ENCODE measurements around the gene SH3D19.
"Not testable (repeated sequence)": the region's sequence is repeated elsewhere in the genome, so short reads cannot be mapped to it uniquely, and the experiment has no call there.

SH3D19 gene

DNA sequence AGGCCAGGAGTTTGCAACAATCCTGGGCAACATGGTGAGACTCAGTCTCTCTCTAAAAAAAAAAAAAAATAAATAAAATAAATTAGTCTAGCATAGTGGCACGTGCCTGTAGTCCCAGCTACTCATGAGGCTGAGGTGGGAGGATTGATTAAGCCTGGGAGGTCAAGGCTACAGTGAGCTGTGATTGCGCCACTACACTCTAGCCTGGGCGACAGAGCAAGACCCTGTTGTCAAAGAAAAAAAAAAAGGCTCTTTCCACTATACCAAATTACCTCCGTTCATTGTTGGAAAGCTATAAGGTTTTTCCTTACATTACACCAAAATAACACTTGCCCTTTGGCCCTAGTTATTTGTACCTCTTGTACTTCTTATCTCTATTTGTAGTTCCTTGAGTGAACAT, 58.3 kb downstream of the SH3D19 start:
- DNase-seq = no peak

GRCh38 chr4:151266497-151266896, 58.9 kb downstream of the SH3D19 start:
- DNase-seq = no peak

DNA sequence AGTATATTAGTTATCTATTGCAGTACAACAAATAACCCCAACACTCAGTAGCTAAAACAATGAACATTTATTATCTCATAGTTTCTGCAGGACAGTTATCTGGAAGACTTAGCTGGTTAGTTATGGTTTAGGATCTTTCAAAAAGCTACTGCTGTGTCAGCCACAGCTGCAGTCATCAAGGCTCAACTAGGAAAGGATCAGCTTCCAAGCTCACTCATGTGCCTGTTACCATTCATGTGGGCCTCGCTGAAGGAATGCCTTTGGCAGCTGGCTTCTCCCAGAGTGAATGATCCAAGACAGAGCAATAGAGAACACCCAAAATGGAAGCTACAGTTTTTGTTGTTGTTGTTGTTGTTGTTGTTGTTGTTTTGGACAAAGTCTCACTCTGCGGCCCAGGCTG, 62.0 kb downstream of the SH3D19 start:
- DNase-seq = no peak

DNA sequence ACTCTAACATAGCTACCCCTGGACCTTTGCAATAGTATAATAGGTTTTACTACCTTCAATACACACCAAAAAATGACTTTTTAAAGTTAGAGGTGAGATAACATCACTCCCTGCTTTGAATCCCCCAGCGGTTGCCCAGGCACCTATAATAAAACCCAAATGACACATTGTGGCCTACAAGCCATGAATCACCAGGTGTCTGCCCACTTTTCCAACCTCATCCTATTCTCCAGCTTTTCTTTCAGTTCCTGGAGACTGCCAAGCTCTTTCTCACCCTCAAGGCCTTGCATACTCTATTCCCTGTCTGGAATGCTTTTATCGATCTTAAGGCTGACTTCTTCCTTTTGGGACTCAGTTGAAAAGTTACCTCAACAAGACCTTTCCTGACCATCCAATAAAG, 64.9 kb downstream of the SH3D19 start:
- no peak for DNase-seq

DNA sequence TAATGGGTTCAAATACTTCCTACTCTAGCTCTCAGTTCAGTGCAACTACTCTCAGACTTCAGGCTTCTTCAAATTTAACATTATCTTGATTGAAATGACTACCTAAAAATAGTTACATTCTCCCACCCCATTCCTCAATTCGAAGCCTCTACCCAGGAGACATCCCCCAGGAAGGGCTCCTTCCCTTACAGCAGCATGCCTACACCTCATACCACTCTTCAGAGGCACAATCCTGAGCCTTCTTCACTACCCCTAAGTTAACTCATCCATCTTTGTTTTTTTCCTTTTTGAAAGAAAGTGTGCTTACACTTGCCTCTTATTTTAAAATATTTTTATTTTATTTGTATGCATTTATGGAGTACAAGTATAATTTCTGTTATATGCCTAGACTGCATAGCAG, 65.7 kb downstream of the SH3D19 start:
- DNase-seq = no peak

- DNase-seq = no peak
These were observed 67.7 kb downstream of the SH3D19 start for GRCh38 chr4:151257704-151258103.

GRCh38 chr4:151256134-151256533, 69.3 kb downstream of the SH3D19 start:
- no peak for DNase-seq

DNA sequence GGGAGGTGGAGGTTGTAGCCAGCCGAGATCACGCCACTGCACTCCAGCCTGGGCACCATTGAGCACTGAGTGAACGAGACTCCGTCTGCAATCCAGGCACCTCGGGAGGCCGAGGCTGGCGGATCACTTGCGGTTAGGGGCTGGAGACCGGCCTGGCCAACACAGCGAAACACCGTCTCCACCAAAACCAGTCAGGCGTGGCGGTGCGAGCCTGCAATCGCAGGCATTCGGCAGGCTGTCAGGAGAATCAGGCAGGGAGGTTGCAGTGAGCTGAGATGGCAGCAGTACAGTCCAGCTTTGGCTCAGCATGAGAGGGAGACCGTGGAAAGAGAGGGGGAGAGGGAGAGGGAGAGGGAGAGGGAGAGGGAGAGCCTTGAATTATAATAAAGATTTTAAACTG, 69.7 kb downstream of the SH3D19 start:
- not testable (repeated sequence) for DNase-seq

GRCh38 chr4:151255226-151255625, 70.2 kb downstream of the SH3D19 start:
- not testable (repeated sequence) for DNase-seq

- no peak for DNase-seq
These were observed 73.7 kb downstream of the SH3D19 start for GRCh38 chr4:151251603-151252304.

DNA sequence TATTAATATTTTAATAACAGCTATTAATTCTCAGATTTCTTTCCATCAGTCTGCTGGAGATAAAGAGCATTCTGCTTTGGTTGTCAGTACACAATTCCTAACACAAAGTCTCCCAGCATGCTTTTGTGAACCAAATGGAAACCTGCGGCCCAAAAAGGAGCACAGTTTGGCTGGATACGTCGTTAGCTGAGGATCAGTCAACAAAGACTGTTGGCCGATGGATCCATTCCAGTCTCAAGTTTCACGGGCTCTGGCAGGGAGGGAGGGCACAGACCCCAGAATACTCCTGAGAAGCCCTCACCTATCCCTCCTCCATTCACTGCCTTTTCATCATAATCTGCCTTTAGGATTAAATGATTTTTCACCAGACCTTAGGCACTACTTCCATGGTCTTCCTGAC, 74.7 kb downstream of the SH3D19 start:
- DNase-seq = no peak

DNA sequence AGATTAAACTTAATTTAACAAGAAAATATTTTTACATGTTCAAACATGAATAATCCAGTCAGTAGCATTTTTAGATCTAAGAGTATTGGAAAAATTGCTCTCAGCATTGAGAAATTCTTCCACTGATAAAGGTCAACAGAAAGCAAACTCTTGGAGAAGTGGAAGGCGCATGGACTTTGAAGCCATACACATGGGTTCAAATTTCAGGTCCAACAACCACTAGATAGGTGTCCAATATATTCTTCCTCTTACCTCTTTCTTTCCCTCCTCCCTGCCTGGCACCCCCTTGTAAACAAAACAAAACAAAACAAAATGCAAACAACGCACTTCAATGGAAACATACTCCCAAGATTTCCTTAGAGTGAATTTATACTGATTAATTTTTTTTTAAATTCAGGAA, 76.9 kb downstream of the SH3D19 start:
- DNase-seq = no peak

DNA sequence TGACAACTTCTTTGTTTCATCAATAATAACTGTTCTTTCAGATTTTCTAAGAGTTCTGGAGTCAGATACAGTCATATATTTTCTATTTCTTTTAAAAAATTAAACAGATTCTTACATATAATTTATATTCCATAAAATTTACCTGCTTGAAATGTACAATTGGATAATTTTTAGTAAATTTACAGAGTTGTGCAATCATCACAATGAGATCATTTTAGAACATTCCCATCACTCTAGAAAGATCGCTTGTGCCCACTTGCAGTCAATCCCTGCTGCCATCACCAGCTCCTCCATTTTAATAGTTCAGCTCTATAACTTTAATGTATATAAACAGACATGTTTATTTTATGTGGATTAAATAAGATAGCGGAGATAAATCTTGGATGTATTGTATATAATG, 78.0 kb downstream of the SH3D19 start:
- DNase-seq = no peak

DNA sequence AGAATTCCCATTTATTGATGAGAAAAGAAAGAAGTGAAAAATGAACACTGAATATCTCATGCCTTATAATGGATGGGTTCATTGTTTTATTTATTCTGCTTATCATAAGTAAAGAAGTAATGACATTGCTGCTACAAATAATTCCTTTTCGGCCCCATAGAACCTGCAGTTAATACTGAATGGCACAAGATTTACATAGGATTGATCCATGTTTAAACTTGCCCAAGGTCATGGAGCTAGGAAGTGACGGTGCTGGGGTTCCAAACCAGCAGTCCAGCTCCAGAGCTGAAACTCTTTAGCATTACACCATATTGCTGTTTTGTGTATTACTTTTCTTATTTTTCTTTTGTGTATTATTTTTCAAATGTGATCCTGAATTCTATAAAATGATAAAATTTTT, 78.7 kb downstream of the SH3D19 start:
- no peak for DNase-seq

DNA sequence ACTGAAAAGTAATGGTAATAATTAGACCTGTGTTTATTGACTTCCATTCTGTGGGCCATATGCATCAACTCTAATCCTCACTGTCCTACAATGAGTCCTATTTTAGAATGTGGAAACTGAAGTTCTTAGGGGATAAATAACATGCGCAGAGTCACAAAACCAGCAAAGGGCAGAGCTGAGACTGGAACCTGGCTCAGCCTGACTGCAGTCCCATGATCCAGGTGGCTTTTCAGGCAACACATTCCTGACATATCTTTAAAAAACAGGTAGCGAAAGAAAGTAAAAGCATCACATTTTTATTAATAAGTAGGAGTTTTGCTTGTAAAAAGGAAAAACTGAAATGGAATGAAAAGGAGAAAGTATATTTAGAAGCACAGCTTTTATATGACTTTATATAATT, 83.1 kb downstream of the SH3D19 start:
- DNase-seq = no peak

DNA sequence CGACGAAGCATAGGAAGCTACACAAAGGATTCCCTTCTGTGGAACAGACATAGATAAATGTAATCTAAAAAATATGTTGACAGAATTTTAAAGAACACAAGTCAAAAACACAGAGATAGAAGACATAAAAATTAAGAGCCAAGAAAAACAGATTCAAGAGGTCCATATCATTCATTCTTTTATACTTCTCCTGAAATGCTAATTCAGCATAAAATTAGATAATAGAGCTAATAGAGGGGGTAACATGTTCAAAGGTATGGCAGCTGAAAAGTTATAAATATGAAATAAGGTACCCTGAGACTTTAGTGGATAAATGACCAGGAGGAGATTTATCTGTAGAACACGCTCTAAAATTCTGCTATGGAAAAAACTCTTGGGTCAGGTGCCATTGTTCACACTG, 85.8 kb downstream of the SH3D19 start:
- no peak for DNase-seq

DNA sequence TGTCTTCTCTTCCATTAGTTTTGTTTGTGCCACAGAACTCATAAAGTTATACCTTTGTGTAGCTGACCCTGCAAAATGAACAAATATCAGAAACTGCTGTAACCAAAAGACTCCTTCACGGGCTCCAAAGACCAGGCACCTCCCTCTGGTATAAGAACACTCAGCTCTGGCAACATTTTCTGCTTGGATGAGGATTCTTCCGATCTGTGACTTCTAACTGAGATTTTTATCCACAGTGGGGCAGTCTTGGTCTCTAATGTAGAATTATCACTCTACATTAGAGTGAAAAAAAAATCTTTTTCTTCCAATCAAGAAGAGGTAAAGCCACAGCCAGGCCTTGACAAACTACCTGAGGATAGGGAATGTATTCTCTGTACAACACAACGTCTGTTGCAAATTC, 86.9 kb downstream of the SH3D19 start:
- no peak for DNase-seq

- no peak for DNase-seq
These were observed 89.4 kb downstream of the SH3D19 start for GRCh38 chr4:151236036-151236435.

- DNase-seq = not testable (repeated sequence)
These were observed 90.0 kb downstream of the SH3D19 start for GRCh38 chr4:151235373-151235772.

GRCh38 chr4:151233600-151233999, 91.8 kb downstream of the SH3D19 start:
- DNase-seq = no peak

- DNase-seq = no peak
These were observed 93.3 kb downstream of the SH3D19 start for GRCh38 chr4:151231915-151232595.

DNA sequence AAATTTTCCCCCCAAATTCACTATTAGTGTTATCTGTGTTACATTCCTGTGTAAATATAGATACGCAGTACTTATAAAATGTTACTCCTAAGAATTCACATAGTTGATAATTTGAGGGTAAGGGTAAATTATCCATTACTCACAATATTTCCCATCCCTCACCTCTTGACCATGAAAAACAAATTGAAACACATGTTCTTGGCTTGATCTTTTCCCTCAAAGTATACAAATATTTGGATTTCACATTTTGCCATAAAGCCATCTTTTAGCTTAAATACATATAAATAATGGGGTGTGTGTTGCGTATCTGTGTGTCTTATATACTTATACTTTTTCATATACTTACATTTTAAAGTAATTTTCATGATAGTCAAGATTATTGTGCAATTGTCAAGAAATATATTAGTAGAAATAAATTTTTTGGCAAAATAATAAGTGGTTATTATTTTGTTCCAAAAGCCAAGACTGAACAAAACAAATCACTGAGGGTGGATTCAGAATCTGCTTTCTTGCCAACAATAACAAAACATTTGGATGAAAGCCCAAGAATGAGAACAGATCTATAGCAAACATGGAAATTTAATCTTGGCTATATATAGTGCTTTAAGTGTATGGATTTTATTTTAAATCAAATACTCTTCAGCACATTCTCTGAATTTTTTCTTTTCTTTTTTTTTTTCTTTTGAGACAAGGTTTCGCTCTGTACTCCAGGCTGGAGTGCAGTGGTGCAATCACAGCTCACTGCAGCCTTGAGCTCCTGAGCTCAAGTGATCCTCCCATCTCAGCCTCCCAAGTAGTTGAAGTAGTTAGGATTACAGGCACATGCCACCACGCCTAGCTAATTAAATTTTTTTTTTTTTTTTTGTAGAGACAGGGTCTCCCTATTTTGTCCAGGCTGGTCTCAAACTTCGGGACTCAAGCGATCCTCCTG, 97.0 kb downstream of the SH3D19 start:
- DNase-seq = no peak

DNA sequence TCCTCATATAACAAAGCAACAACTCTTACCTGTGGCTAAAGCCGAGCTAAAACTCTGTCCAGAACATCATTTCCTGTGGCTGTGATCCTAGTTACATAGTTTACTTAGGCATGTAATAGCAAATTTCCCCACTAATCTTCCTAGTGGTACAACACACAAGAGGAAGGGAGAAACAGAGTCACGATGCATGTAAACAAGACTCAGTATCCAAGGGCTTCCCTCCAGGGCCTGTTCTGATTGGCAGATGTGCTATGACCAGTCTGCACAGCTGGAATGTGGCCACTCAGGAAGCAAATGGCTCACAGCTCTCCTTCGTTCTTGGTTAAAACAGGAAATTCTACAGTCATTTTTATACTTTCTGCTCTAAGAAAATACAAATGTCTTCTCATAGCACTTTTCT, 97.7 kb downstream of the SH3D19 start:
- no peak for DNase-seq

GRCh38 chr4:151227172-151227571, 98.2 kb downstream of the SH3D19 start:
- DNase-seq = no peak

Data from stimulated activated naive CD4-positive, alpha-beta T cell (primary cell).